Measurements from ENCODE around the gene DHX58. TPM values are rescaled to one million over a fixed set of nuclear protein-coding genes. Genes with fewer than 3 reads are reported as not detected.

The DHX58 gene
- total RNA-seq (ENCODE audit: unreplicated experiment) = 0.41 TPM
- long read RNA-seq = 0 reads

- Mint-ChIP-seq H3K27me3 (ENCODE audit: unreplicated experiment) (peaks cover 10% of the 10 kb centered on the region), H3K4me3 (ENCODE audit: unreplicated experiment) (no peak within 1 kb of the TSS), H3K27ac (ENCODE audit: unreplicated experiment) (no peak within 1 kb of the TSS), H3K9me3 (ENCODE audit: unreplicated experiment) (no peaks in the 10 kb centered on the region), H3K36me3 (ENCODE audit: low read depth, unreplicated experiment) (peaks cover 7% of the 10 kb centered on the region), H3K4me1 (ENCODE audit: unreplicated experiment) (no peaks in the 10 kb centered on the region)
- no peak for DNase-seq (ENCODE audit: low spot score)
- no peak for TF ChIP-seq CTCF (IDR thresholded peaks at IDR 0.05; ENCODE audit: unreplicated experiment)
Observed at GRCh38 chr17:42112552-42113176, at the start of gene DHX58. TSS of gene DHX58 (minus strand) at chr17:42112714. CDS start at chr17:42111892, 822 bp downstream.

GRCh38 chr17:42160531-42160910 is 48.0 kb upstream of the DHX58 start:
- no peak overlapping the region for H3K27ac Mint-ChIP-seq (ENCODE audit: unreplicated experiment)
- H3K27me3 Mint-ChIP-seq (ENCODE audit: unreplicated experiment) = peaks cover 8% of the 10 kb centered on the region
- H3K4me1 Mint-ChIP-seq (ENCODE audit: unreplicated experiment) = peaks cover 14% of the 10 kb centered on the region
- DNase-seq (ENCODE audit: low spot score) = no peak
- no peak for TF ChIP-seq CTCF (IDR thresholded peaks at IDR 0.05; ENCODE audit: unreplicated experiment)
- no peak overlapping the region for H3K4me3 Mint-ChIP-seq (ENCODE audit: unreplicated experiment)
- no peaks in the 10 kb centered on the region for H3K9me3 Mint-ChIP-seq (ENCODE audit: unreplicated experiment)
- H3K36me3 Mint-ChIP-seq (ENCODE audit: low read depth, unreplicated experiment) = no peaks in the 10 kb centered on the region

GRCh38 chr17:42159796-42160530 is 47.4 kb upstream of the DHX58 start:
- Mint-ChIP-seq H3K36me3 (ENCODE audit: low read depth, unreplicated experiment) (no peaks in the 10 kb centered on the region), H3K27ac (ENCODE audit: unreplicated experiment) (no peak overlapping the region), H3K4me1 (ENCODE audit: unreplicated experiment) (peaks cover 17% of the 10 kb centered on the region), H3K9me3 (ENCODE audit: unreplicated experiment) (no peaks in the 10 kb centered on the region), H3K4me3 (ENCODE audit: unreplicated experiment) (no peak overlapping the region), H3K27me3 (ENCODE audit: unreplicated experiment) (peaks cover 7% of the 10 kb centered on the region)
- no peak for TF ChIP-seq CTCF (IDR thresholded peaks at IDR 0.05; ENCODE audit: unreplicated experiment)
- no peak for DNase-seq (ENCODE audit: low spot score)

- peaks cover 12% of the 10 kb centered on the region for H3K36me3 Mint-ChIP-seq (ENCODE audit: low read depth, unreplicated experiment)
- peaks cover 19% of the 10 kb centered on the region for H3K27me3 Mint-ChIP-seq (ENCODE audit: unreplicated experiment)
- peak overlapping the region; percentile 100 for H3K4me3 Mint-ChIP-seq (ENCODE audit: unreplicated experiment)
- TF ChIP-seq CTCF (IDR thresholded peaks at IDR 0.05; ENCODE audit: unreplicated experiment) = no peak
- peaks cover 29% of the 10 kb centered on the region for H3K4me1 Mint-ChIP-seq (ENCODE audit: unreplicated experiment)
- peak overlapping the region; percentile 51 for H3K27ac Mint-ChIP-seq (ENCODE audit: unreplicated experiment)
- DNase-seq (ENCODE audit: low spot score) = peak; percentile 17
- no peaks in the 10 kb centered on the region for H3K9me3 Mint-ChIP-seq (ENCODE audit: unreplicated experiment)
Observed at GRCh38 chr17:42155614-42156045, 43.1 kb upstream of the DHX58 start.
